Peyer's patch (tissue), 4 donors: ENCODE measurements around the gene LMNTD1. TPM values are rescaled to one million over a fixed set of nuclear protein-coding genes. Genes with fewer than 3 reads are reported as not detected.
"Not testable (repeated sequence)": the region's sequence is repeated elsewhere in the genome, so short reads cannot be mapped to it uniquely, and the experiment has no call there.

ENCODE experiments used
- DNase-seq, 3 donors: peaks; one replicate each; pipeline ENCODE4 v3.0.0-alpha.2; 2017 to 2019
- H3K27ac ChIP-seq, 4 donors: fragments of 200-600 bp; sonication (generic); one replicate each; pipeline ENCODE4 v1.5.1; 2016 to 2019
- H3K27me3 ChIP-seq, 2 donors: fragments of 200-600 bp; sonication (generic); one replicate each; pipeline ENCODE4 v1.5.1; 2019
- H3K36me3 ChIP-seq, 3 donors: fragments of 200-600 bp; sonication (generic); one replicate each; pipeline ENCODE4 v1.5.1; 2016 to 2019
- H3K4me1 ChIP-seq, 4 donors: fragments of 200-600 bp; sonication (generic); one replicate each; pipeline ENCODE4 v1.5.1; 2016 to 2019
- H3K4me3 ChIP-seq, 4 donors: fragments of 200-600 bp; sonication (generic); 1 replicate in 3 of 4; 2 replicates in 1 of 4; pipeline ENCODE4 v1.5.1; 2016 to 2019; ENCODE audit warnings: mild to moderate bottlenecking in 1 of 4
- H3K9me3 ChIP-seq, 4 donors: fragments of 200-600 bp; sonication (generic); one replicate each; pipeline ENCODE4 v1.5.1; 2016 to 2019; ENCODE audit warnings: mild to moderate bottlenecking in 1 of 4
- CTCF ChIP-seq, 6 experiments: fragments of 450-650 bp in 4 of 6; fragments of 200-600 bp in 2 of 6; sonication (generic) in 1 of 6; IDR thresholded peaks; one replicate each; pipeline ENCODE4 v1.5.1; 2017 to 2019; ENCODE audit warnings: antibody characterized with exemption in 6 of 6, mild to moderate bottlenecking in 3 of 6, moderate library complexity in 1 of 6
- POLR2A ChIP-seq, 2 donors: fragments of 450-650 bp; IDR thresholded peaks; one replicate each; pipeline ENCODE4 v1.5.1; 2017; ENCODE audit warnings: antibody characterized with exemption in 2 of 2, mild to moderate bottlenecking in 2 of 2, moderate library complexity in 2 of 2
- total RNA-seq, 4 donors: library from RNA; depleted of rRNA; stranded (reverse); fragments of >200 nt; gene quantifications; one replicate each; pipeline ENCODE4 v1.1.0, GENCODE V29; 2016

The LMNTD1 gene
- total RNA-seq = not detected

GRCh38 chr12:25553098-25553497 lies at the start of gene LMNTD1:
TSS of gene LMNTD1 (minus strand) at chr12:25553283. CDS start at chr12:25552959, 324 bp downstream.
- no peaks in the 10 kb centered on the region for H3K9me3 ChIP-seq
- no peaks in the 10 kb centered on the region for H3K36me3 ChIP-seq
- H3K27ac ChIP-seq = no peak within 1 kb of the TSS
- TF ChIP-seq CTCF (IDR thresholded peaks at IDR 0.05) (no peak), POLR2A (IDR thresholded peaks at IDR 0.05) (no peak)
- no peaks in the 10 kb centered on the region for H3K27me3 ChIP-seq
- no peaks in the 10 kb centered on the region for H3K4me1 ChIP-seq
- no peak for DNase-seq
- H3K4me3 ChIP-seq = no peak within 1 kb of the TSS

GRCh38 chr12:25598956-25599355 lies 45.9 kb upstream of the LMNTD1 start:
- H3K4me3 ChIP-seq = no peak overlapping the region
- H3K4me1 ChIP-seq = no peaks in the 10 kb centered on the region
- H3K36me3 ChIP-seq = no peaks in the 10 kb centered on the region
- H3K27me3 ChIP-seq = no peaks in the 10 kb centered on the region
- DNase-seq = no peak
- TF ChIP-seq POLR2A (IDR thresholded peaks at IDR 0.05) (no peak), CTCF (IDR thresholded peaks at IDR 0.05) (no peak)
- H3K9me3 ChIP-seq = no peaks in the 10 kb centered on the region
- no peak overlapping the region for H3K27ac ChIP-seq

GRCh38 chr12:25595496-25595895 lies 42.4 kb upstream of the LMNTD1 start:
- not testable (repeated sequence) for H3K27ac ChIP-seq, H3K4me1 ChIP-seq, H3K9me3 ChIP-seq, H3K36me3 ChIP-seq, H3K4me3 ChIP-seq, H3K27me3 ChIP-seq, DNase-seq

- Histone ChIP-seq H3K27me3 (no peaks in the 10 kb centered on the region), H3K4me3 (no peak overlapping the region), H3K36me3 (no peaks in the 10 kb centered on the region), H3K27ac (no peak overlapping the region), H3K4me1 (no peaks in the 10 kb centered on the region), H3K9me3 (no peaks in the 10 kb centered on the region)
- TF ChIP-seq POLR2A (IDR thresholded peaks at IDR 0.05) = no peak
- TF ChIP-seq CTCF (IDR thresholded peaks at IDR 0.05) = no peak
- no peak for DNase-seq
Observed at GRCh38 chr12:25594376-25594775, 41.3 kb upstream of the LMNTD1 start.

- no peak for DNase-seq
- no peak for TF ChIP-seq POLR2A (IDR thresholded peaks at IDR 0.05)
- TF ChIP-seq CTCF (IDR thresholded peaks at IDR 0.05) = no peak
- Histone ChIP-seq H3K27ac (no peak overlapping the region), H3K9me3 (no peaks in the 10 kb centered on the region), H3K4me3 (no peak overlapping the region), H3K27me3 (no peaks in the 10 kb centered on the region), H3K4me1 (no peaks in the 10 kb centered on the region), H3K36me3 (no peaks in the 10 kb centered on the region)
Observed at GRCh38 chr12:25592725-25593495, 39.8 kb upstream of the LMNTD1 start.

- no peaks in the 10 kb centered on the region for H3K27me3 ChIP-seq
Observed at GRCh38 chr12:25591144-25591543, 38.1 kb upstream of the LMNTD1 start.

More at GRCh38 chr12:25591144-25591543, 38.1 kb upstream of the LMNTD1 start:
- no peak for TF ChIP-seq CTCF (IDR thresholded peaks at IDR 0.05)
- no peak for TF ChIP-seq POLR2A (IDR thresholded peaks at IDR 0.05)
- Histone ChIP-seq H3K4me1 (no peaks in the 10 kb centered on the region), H3K36me3 (no peaks in the 10 kb centered on the region), H3K4me3 (no peak overlapping the region), H3K9me3 (no peaks in the 10 kb centered on the region), H3K27ac (no peak overlapping the region)
- no peak for DNase-seq
